GM18511 (cell line): ENCODE data around the gene MIB1.
A peak's percentile ranks its signal among the peaks of the same experiment; 100 is the strongest.
"Not testable (repeated sequence)": the region's sequence is repeated elsewhere in the genome, so short reads cannot be mapped to it uniquely, and the experiment has no call there.

Experiments used
- ATAC-seq: cut with Tn5 transposase; IDR thresholded peaks from one replicate; pipeline ENCODE4 v1.9.1; 2021; ENCODE audit warnings: mild to moderate bottlenecking, moderate library complexity; ENCODE audit not compliant: unreplicated experiment

MIB1 gene

GRCh38 chr18:21740538-21741311 lies at the start of gene MIB1:
MIB1 (plus strand) TSS chr18:21740792; CDS start chr18:21741584, 792 bp downstream.
- ATAC-seq: peak; percentile 96

DNA sequence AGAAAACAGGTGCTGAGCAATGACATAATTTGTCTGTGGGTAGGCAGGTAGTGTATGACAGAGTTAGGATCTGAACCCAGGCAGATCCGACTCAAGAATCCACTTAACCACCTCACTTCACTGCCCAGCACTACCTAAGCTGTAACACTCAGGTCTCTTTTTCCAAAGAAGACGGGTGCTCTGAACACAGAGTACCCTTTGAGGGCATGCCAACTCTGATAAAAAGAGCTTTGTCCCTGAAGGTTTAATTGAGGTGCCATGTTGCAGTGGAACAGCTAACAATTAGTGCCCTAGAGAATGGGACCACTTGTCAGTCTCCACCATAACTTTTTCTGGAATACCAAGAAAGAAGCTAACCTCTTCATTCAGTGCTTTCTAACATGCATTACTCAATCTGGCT lies 47.3 kb upstream of the MIB1 start:
- no peak for ATAC-seq

DNA sequence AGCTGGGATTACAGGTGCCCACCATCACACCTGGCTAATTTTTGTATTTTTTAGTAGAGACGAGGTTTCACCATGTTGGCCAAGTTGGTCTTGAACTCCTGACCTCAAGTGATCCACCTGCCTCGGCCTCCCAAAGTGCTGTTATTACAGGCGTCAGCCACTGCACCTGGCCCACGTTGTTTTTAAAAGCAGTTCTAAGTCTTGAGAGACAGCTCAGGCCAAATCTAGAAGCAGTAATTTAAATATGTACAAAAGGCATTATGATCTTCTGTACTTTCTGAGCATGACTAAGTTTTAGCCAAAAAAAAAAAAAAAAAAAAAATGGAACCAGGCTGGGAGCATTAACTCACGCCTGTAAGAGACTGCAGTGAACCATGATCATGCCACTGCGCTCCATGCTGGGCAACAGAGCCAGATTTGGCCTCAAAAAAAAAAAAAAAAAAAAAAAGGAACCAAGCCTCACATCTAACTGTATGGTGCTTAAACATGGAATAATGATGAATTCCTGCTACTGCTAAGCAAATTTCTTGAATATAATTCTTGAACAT lies 40.0 kb upstream of the MIB1 start:
- ATAC-seq: no peak

DNA sequence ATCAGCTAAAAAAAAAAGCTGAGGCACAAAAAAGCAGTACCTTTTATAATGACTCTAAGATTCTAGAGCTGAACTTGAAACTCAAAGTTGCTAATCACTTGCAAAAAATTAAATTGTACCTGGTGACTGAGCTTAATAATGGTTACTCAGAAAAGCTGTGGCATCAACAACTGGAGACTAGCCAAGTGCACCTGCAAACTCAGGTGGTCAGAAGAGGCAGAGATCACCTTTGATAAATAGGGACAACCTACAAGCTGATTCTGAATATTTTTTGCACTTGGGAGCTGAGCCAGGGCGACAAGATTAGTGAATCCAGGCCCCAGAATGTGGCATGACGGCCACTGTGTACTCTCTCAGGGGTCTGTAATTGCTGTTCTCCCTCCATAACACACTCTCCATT lies 39.0 kb upstream of the MIB1 start:
- ATAC-seq: no peak

DNA sequence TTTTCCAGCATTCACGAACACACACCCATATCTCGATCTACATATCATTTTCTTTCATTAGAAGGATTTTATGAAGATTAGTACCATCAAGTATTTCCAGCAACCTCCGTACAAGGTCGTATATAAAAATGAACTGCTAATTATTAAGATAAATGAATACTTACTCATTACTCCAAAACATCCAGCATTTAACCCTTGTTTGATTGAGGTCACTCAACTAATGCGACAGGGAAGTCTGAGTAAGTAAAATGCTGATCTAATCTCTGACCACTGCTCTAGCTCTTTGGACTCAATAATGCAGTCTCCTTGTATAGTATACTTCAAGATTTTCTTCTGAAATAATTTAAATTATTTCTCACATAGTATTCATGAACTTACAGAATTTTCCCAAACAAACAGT lies 38.0 kb upstream of the MIB1 start:
- no peak for ATAC-seq

DNA sequence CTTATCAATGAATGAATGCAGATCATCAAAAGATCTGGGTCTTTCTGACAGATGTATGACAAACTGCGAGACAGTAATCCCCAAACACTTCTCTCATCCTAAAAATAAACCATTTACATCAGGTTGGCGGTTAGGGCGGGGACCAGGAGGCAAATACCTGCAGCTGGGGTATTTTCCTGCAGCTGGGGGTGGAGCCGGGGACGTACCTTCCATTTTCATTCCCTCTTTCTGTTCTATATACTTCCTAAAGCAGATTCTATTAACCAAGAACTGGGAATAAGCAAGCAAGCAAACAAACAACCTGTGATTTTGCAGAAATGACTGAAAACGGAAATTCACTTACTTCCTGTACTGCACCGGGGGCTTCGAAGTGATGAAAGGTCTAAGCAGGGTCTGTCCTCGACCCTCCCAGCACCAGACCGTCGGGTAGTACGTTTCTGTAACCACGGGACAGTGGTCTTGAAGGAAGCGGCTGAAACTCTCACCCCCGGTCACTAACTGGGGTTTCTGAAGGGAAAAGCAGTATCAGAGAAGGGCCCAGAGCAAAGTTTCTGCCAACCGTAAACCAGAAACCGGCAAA lies 37.3 kb upstream of the MIB1 start:
- ATAC-seq: no peak

DNA sequence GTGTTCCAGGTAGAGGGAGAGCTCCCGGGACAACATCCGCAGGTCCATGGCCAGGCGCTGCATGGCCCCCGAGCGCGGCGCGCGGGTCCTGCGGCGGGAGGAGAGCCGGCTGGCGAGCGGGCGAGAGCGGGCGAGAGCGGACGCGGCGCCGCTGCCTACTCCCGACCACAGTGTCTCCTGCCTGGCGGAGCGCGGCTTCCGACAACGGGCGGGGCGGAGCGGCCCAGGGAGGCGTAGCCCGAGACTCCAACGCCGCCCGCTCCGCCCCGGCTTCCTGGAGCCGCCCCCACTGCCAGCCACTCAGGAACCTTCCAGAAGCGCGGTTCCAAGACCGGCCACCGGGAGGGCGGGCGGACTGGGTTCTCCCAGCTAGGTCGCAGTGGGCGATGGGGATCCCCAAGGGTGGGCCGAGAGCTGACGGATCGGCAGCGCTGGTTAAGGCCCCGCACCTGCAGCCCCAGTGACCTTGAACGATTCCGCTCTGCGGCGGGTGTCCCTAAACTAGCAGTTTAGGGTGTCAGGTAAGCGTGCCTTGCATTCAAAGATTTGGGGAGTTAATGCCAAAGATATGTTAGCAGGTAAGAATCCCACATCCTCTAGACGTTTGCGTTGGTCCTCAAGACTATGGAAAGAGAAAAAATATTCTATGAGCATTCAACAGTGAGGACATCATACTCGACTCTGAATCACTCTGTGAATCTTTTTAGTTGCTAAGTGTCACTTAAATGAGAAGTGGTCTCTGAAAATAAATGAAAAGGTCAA lies 35.8 kb upstream of the MIB1 start, which contains the start of gene ABHD3:
TSS of gene ABHD3 (minus strand) at position 172 of the 762 bp plus-strand sequence. CDS start at position 63, 109 bp downstream.
- ATAC-seq: peak; percentile 94

- ATAC-seq: no peak
These were observed 34.2 kb upstream of the MIB1 start for GRCh38 chr18:21706386-21706865.

GRCh38 chr18:21707130-21707529 lies 33.5 kb upstream of the MIB1 start:
- ATAC-seq: not testable (repeated sequence)

DNA sequence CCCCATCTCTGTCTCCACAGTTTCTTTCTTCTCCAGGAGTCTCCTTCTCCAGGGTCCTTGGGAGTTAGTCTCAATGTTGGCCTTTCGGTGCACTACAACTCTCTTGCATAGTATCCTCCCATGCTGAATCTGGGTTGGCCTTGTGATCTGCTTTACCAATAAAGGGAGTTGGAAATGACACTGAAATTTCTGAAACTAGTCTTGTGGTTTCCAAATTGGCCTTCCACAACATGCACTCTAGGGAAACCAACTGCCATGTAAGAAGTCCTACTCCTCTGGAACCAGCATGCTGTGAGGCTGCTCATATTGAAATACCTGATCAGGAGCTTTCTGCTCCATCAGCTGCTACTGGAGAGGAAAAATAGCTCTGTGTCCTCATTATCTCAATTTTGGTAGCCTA lies 26.1 kb upstream of the MIB1 start:
- no peak for ATAC-seq

DNA sequence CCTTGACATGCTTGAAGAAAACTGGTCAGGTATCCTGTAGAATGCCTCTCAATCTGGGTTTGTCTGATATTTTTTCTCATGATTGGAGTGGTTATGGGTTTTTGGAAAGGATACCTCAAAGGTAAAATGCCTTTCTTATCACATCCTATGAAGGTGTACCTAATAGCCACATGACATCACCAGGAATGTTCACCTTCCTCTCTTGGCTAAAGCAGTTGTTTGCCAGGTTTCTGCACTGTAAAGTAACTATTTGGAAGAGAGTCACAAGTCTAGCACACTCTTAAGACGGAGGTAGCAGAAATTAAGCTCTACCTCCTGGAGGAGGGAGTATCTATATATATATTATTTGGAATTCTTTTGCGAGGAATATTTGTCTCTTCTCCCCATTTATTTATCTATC lies 17.9 kb upstream of the MIB1 start:
- no peak for ATAC-seq

DNA sequence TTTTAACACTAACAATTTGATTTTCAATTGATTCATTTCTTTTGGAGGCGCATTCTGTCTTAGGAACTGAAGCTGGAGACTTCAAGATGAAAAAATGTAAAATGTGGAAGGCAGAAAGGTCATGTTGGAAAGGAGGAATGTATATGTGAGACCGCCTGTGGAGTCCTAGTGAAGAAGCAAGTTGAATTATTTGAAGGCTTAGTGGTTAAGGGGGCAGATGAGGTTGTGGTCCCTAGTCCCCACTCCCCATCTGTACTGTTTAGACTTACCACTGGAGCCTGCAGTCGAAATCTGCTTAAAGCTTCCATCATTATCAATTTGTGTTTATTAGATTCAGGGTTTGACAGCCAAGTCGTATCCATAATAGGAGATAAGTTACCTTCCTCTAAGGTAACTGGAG lies 15.4 kb upstream of the MIB1 start:
- no peak for ATAC-seq

- no peak for ATAC-seq
These were observed 12.9 kb upstream of the MIB1 start for GRCh38 chr18:21727702-21728101.

GRCh38 chr18:21733011-21733410 lies 7.6 kb upstream of the MIB1 start:
- no peak for ATAC-seq

- ATAC-seq: no peak
These were observed 5.1 kb upstream of the MIB1 start for GRCh38 chr18:21735452-21736015.

DNA sequence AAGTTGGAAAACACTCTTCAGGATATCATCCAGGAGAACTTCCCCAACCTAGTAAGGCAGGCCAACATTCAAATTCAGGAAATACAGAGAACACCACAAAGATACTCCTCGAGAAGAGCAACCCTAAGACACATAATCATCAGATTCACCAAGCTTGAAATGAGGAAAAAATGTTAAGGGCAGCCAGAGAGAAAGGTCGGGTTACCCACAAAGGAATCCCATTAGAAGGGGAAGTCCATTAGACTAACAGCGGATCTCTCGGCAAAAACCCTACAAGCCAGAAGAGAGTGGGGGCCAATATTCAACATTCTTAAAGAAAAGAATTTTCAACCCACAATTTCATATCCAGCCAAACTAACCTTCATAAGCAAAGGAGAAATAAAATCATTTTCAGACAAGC lies 3.7 kb upstream of the MIB1 start:
- ATAC-seq: not testable (repeated sequence)

DNA sequence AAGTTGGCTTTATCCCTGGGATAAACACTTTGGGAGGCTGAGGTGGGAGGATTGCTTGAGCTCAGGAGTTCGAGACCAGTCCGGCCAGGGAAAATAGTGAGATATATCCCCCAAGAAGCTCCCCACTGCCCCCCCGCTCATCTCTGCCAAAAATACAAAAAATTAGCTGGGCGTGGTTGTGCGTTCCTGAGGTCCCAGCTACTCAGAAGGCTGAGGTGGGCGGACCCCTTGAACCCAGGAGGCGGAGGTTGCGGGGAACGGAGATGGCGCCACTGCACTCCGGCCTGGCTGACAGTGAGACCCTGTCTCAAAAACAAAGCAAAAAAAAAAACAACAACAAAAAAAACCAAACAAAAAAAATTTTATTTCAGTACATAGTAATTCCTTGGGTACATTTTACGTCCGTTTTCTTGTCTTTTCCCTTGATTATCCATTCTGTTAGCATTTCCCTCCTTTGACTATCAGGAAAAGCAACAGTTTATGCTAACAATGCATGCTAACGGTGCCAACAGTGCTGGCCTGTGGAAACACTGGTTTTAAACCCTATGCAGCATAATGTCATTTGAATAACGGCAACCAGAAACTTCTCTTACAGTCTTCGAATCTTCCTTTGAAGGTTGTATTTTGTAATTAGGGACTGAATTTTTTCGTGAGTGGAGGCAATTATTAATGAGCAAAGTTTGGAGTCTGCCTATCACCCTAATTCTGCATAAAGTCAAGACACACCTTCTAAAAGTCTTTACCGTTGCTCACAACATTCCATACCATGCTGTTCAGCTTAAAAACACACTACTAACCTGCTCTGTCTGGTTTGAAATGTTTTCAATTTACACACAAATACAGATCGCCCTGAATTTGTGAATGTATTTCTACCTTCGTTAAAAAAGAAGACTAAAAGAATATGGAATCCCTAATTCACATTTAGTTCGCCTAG lies 721 bp upstream of the MIB1 start:
- ATAC-seq: peak; percentile 22

- no peak for ATAC-seq
These were observed 645 bp downstream of the MIB1 start for GRCh38 chr18:21741312-21741561.

DNA sequence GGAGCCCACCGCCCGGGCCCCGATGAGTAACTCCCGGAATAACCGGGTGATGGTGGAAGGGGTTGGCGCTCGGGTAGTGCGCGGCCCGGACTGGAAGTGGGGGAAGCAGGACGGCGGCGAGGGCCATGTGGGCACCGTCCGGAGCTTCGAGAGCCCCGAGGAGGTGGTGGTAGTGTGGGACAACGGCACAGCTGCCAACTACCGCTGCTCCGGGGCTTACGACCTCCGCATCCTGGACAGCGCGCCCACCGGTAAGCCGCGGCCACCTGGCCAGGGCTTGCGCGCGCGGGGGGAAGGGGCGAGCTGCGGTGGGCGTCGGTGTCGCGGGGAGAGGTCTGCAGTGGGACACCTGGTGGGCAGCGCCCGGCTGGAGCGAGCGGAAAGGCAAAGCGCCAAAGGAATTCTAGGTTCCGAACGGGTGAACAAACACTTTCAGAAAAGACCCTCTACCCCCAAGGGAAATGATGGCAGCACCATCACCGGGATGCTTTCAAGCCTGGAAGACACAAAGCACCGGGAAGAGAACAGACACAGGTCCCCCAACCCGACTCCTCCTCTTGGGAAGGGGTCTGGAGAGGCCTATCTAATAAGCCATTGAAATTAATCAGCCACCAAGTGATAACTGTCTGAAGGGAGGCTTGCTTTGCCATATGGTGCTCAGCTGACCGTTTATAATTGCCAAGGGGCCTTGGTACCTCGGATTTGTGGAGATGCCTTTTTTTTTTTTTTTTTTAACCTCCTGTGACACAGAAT lies 1.1 kb downstream of the MIB1 start:
- ATAC-seq: peak; percentile 9

DNA sequence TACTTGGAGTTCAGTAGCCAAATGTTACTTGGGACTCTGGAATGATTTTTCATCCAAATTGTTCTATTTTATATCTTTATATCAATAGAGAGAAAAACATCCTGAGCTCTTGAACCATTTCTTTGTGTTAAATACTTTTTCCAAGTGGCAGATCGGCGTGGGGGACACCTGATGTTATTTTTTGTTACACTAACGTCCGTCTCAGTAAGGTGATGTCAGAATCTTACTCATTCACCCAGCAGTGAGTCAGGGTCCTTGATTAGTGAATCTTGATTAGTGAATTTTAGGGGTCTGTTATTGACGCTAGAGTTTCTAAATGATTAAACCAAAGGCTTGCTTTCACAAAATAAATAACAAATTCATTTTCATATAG lies 1.7 kb downstream of the MIB1 start:
- ATAC-seq: no peak
